Activated CD4-positive, alpha-beta T cell treated with anti-CD3 and anti-CD28 coated beads, Interleukin-2, amount 10 ng/mL, durations not matched to agents 24 days and 14 days (primary cell): ENCODE data around the gene TMEM132D. TPM values are rescaled to one million over a fixed set of nuclear protein-coding genes. Genes with fewer than 3 reads are reported as not detected.

Experiments
- DNase-seq: peaks from one replicate; pipeline ENCODE4 v3.0.0; 2022
- H3K27ac Mint-ChIP-seq: one replicate; pipeline ENCODE4 v1.8.0; 2022; ENCODE audit warnings: mild to moderate bottlenecking, mixed read lengths
- H3K27me3 Mint-ChIP-seq: one replicate; pipeline ENCODE4 v1.8.0; 2022; ENCODE audit warnings: mixed read lengths
- H3K36me3 Mint-ChIP-seq: one replicate; pipeline ENCODE4 v1.8.0; 2022; ENCODE audit warnings: low read depth, mild to moderate bottlenecking, mixed read lengths
- H3K4me1 Mint-ChIP-seq: one replicate; pipeline ENCODE4 v1.8.0; 2021; ENCODE audit warnings: mixed read lengths
- H3K4me3 Mint-ChIP-seq: one replicate; pipeline ENCODE4 v1.8.0; 2022; ENCODE audit warnings: mild to moderate bottlenecking, moderate library complexity, mixed read lengths
- H3K9me3 Mint-ChIP-seq: one replicate; pipeline ENCODE4 v1.8.0; 2021; ENCODE audit warnings: mixed read lengths
- intact Hi-C: fragments of 100-400 bp; cut with micrococcal nuclease; formaldehyde crosslinking; loops from one replicate; pipeline ENCODE4 v1.15.1; 2023
- total RNA-seq: library from RNA; stranded (reverse); gene quantifications from 2 replicates; pipeline ENCODE4 v1.2.3, GENCODE V29; 2022

TMEM132D gene
- total RNA-seq, 1 donor from 2014 or later = not detected

DNA sequence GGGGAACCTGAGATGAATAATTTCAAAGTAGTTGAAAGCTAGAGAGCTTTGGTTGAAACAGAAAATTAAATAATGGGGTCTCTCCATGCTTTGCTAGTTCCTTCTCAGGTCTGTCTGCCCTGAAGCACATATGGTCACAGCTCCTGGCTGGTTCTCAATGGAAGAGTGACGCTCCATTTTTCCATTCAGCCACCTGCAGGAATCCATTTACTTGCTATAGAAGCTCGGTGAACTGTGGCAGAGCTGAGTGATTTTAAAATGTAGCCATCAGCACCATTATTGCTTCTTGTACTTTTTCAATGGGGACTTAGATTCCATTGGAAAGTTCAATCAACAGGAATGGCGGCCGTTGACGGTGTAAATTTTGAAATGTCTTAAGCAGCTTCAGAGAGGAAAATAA lies 525.3 kb downstream of the TMEM132D start:
- no peaks in the 10 kb centered on the region for H3K27me3 Mint-ChIP-seq
- H3K36me3 Mint-ChIP-seq = no peaks in the 10 kb centered on the region
- peaks cover 15% of the 10 kb centered on the region for H3K9me3 Mint-ChIP-seq
- H3K27ac Mint-ChIP-seq = no peak overlapping the region
- DNase-seq = no peak
- no peak overlapping the region for H3K4me3 Mint-ChIP-seq
- intact Hi-C loops = no loop called here
- no peaks in the 10 kb centered on the region for H3K4me1 Mint-ChIP-seq

DNA sequence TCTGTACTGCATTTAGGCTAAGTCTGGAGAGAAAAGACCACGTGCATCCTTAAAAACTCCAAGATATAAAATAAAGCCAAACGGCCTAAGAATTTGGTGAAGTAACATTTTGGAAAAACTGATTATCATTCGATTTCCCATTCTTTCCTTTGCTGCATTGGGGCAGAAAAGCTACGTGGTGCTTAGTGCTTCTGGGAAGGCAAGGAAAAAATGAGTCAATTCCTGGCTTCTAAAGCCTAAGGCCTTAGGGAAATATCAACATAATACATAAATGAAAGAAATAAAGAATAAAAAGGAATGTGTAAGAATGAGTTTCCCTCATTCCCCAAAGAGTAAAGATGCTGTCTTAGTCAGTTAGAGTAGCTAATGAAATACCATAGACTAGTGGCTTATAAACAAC lies 530.1 kb downstream of the TMEM132D start:
- Mint-ChIP-seq H3K9me3 (peaks cover 10% of the 10 kb centered on the region), H3K36me3 (no peaks in the 10 kb centered on the region), H3K27me3 (no peaks in the 10 kb centered on the region), H3K4me3 (no peak overlapping the region), H3K27ac (no peak overlapping the region), H3K4me1 (no peaks in the 10 kb centered on the region)
- DNase-seq = no peak
- intact Hi-C loops = no loop called here

GRCh38 chr12:129372876-129373275 lies 530.9 kb downstream of the TMEM132D start:
- H3K27me3 Mint-ChIP-seq = no peaks in the 10 kb centered on the region
- H3K4me3 Mint-ChIP-seq = no peak overlapping the region
- no peak overlapping the region for H3K27ac Mint-ChIP-seq
- intact Hi-C loops = no loop called here
- no peaks in the 10 kb centered on the region for H3K4me1 Mint-ChIP-seq
- no peak for DNase-seq
- peaks cover 10% of the 10 kb centered on the region for H3K9me3 Mint-ChIP-seq
- no peaks in the 10 kb centered on the region for H3K36me3 Mint-ChIP-seq

DNA sequence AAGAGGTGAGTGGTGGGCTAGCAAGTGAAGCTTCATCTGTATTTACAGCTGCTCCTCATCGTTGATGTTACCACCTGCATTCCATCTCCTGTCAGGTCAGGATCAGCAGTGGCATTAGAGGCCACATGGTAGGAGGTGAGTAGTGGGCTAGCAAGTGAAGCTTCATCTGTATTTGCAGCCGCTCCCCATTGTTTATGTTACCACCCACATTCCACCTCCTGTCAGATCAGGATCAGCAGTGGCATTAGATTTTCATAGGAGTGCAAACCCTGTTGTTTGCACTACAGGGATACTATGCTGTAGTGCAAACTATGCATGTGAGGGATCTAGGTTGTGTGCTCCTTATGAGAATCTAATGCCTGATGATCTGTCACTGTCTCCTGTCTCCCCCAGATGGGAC lies 531.5 kb downstream of the TMEM132D start:
- H3K27me3 Mint-ChIP-seq = no peaks in the 10 kb centered on the region

GRCh38 chr12:129371268-129371667 lies 532.6 kb downstream of the TMEM132D start:
- peaks cover 13% of the 10 kb centered on the region for H3K9me3 Mint-ChIP-seq

More for the DNA sequence above, 531.5 kb downstream of the TMEM132D start:
- Mint-ChIP-seq H3K4me1 (no peaks in the 10 kb centered on the region), H3K9me3 (peaks cover 10% of the 10 kb centered on the region), H3K4me3 (no peak overlapping the region), H3K27ac (no peak overlapping the region), H3K36me3 (no peaks in the 10 kb centered on the region)
- no peak for DNase-seq
- intact Hi-C loops = no loop called here

GRCh38 chr12:129366656-129367055 lies 537.2 kb downstream of the TMEM132D start:
- Mint-ChIP-seq H3K27ac (no peak overlapping the region), H3K4me1 (no peaks in the 10 kb centered on the region), H3K9me3 (peaks cover 15% of the 10 kb centered on the region), H3K27me3 (no peaks in the 10 kb centered on the region), H3K36me3 (no peaks in the 10 kb centered on the region), H3K4me3 (no peak overlapping the region)
- intact Hi-C loops = no loop called here
- no peak for DNase-seq

More at GRCh38 chr12:129371268-129371667, 532.6 kb downstream of the TMEM132D start:
- intact Hi-C loops = no loop called here
- H3K4me1 Mint-ChIP-seq = no peaks in the 10 kb centered on the region
- DNase-seq = no peak
- H3K4me3 Mint-ChIP-seq = no peak overlapping the region
- no peaks in the 10 kb centered on the region for H3K36me3 Mint-ChIP-seq
- no peaks in the 10 kb centered on the region for H3K27me3 Mint-ChIP-seq
- H3K27ac Mint-ChIP-seq = no peak overlapping the region

DNA sequence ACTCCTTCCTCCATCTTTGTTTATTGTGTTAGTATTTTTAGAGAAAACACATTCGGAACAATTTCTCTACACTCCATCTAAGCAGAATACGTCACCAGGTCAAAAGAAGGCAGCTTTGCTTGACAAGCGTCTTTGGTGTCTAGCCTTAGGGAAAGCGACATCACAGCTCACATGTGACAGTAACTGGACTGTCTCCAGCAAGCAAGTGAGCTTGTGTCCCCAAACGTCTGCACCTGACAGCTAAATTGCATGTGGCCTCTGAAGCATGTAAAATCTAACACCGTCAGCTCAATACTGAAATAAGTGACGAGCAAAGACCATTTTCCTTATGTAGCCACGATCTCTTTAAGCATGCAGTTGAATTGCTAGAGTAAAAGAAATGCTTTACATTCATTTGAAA lies 540.8 kb downstream of the TMEM132D start:
- Mint-ChIP-seq H3K36me3 (no peaks in the 10 kb centered on the region), H3K9me3 (peaks cover 16% of the 10 kb centered on the region), H3K27ac (no peak overlapping the region), H3K4me1 (no peaks in the 10 kb centered on the region), H3K27me3 (no peaks in the 10 kb centered on the region), H3K4me3 (no peak overlapping the region)
- intact Hi-C loops = no loop called here
- DNase-seq = no peak

DNA sequence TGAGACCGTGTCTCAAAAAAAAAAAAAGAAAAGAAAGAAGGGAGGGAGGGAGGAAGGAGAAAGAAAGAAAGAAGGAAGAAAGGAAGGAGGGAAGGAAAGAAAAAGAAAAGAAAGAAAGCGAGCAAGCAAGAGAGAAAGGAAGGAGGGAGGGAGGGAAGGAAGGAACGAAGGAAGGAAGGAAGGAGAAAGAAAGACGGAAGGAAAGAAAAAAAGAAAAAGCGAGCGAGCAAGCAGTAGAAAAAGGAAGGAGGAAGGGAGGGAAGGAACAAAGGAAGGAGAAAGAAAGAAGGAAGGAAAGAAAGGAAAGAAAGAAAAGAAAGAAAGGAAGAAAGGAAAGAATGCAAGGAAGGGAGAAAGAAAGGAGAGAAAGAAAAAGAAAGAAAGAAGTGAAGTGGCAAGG lies 546.6 kb downstream of the TMEM132D start:
- DNase-seq = no peak
- Mint-ChIP-seq H3K4me3 (no peak overlapping the region), H3K4me1 (no peaks in the 10 kb centered on the region), H3K27ac (no peak overlapping the region), H3K36me3 (no peaks in the 10 kb centered on the region), H3K27me3 (no peaks in the 10 kb centered on the region), H3K9me3 (peaks cover 8% of the 10 kb centered on the region)
- intact Hi-C loops = no loop called here

DNA sequence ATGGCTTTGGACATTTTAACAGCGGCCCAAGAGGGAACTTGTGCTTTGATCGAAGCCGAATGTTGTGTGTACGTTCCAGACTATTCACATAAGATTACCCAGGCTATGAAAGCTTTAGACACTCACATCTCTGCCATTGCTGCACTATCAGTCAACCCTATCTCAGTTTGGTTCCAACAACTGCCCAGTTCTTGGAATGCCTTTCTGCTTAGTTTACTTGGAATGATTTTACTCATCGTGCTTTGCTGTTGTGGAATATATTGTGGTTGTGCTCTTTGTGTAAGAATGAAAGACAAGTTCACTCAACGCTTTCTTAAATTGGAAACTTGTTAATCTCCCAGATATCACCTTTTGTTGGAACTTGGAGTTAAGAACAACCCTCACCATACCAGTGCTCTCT lies 552.3 kb downstream of the TMEM132D start:
- no peak for DNase-seq
- Mint-ChIP-seq H3K9me3 (peaks cover 23% of the 10 kb centered on the region), H3K27me3 (no peaks in the 10 kb centered on the region), H3K4me1 (no peaks in the 10 kb centered on the region), H3K36me3 (no peaks in the 10 kb centered on the region), H3K27ac (no peak overlapping the region), H3K4me3 (no peak overlapping the region)
- intact Hi-C loops = no loop called here

- Mint-ChIP-seq H3K27me3 (no peaks in the 10 kb centered on the region), H3K36me3 (no peaks in the 10 kb centered on the region), H3K4me1 (no peaks in the 10 kb centered on the region), H3K4me3 (no peak overlapping the region), H3K9me3 (peaks cover 6% of the 10 kb centered on the region), H3K27ac (no peak overlapping the region)
- intact Hi-C loops = no loop called here
- DNase-seq = no peak
These were observed 564.5 kb downstream of the TMEM132D start for GRCh38 chr12:129339336-129339735.

GRCh38 chr12:129337413-129337812 lies 566.4 kb downstream of the TMEM132D start:
- Mint-ChIP-seq H3K4me1 (no peaks in the 10 kb centered on the region), H3K27me3 (no peaks in the 10 kb centered on the region), H3K27ac (no peak overlapping the region), H3K9me3 (peaks cover 6% of the 10 kb centered on the region), H3K36me3 (no peaks in the 10 kb centered on the region), H3K4me3 (no peak overlapping the region)
- no peak for DNase-seq
- intact Hi-C loops = no loop called here

GRCh38 chr12:129335773-129336172 lies 568.1 kb downstream of the TMEM132D start:
- H3K4me1 Mint-ChIP-seq = no peaks in the 10 kb centered on the region
- H3K27ac Mint-ChIP-seq = no peak overlapping the region
- no peaks in the 10 kb centered on the region for H3K36me3 Mint-ChIP-seq
- intact Hi-C loops = no loop called here
- H3K9me3 Mint-ChIP-seq = peaks cover 8% of the 10 kb centered on the region
- DNase-seq = no peak
- H3K4me3 Mint-ChIP-seq = no peak overlapping the region
- H3K27me3 Mint-ChIP-seq = no peaks in the 10 kb centered on the region

- H3K4me3 Mint-ChIP-seq = no peak overlapping the region
- no peak overlapping the region for H3K27ac Mint-ChIP-seq
- H3K9me3 Mint-ChIP-seq = peaks cover 12% of the 10 kb centered on the region
- DNase-seq = no peak
- H3K36me3 Mint-ChIP-seq = no peaks in the 10 kb centered on the region
- H3K4me1 Mint-ChIP-seq = no peaks in the 10 kb centered on the region
- H3K27me3 Mint-ChIP-seq = no peaks in the 10 kb centered on the region
- intact Hi-C loops = no loop called here
These were observed 571.5 kb downstream of the TMEM132D start for GRCh38 chr12:129332286-129332685.

DNA sequence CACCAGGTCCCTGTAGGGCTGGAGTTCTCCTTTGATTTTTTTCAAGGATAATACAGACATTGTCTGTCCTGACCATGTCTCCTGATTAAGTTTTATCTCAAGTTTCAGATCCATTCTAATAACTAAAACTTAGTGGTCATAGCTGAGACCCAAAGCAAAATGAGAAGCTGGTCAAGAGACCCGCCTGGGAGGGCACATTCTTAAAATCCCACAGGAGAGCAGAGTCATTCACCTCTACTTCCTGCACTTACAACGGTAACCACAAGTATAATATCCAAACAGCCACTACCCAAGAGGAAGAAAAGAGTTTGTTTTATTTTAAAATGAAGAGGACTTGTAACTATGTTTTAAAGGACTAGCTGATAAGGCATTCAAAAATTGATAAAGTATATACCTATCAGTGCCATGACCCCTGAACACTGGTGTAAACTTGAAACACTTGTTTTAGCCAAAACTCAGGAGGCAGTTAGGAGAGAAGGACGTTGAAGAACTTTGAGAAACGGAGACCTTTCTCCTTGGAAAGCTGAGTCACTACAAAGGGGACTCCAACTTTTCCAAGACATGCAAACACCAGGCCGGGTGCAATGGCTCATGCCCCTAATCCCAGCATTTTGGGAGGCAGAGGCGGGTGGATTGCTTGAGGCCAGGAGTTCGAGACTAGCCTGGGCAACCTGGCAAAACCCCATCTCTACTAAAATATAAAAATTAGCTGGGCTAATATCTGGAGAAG lies 572.3 kb downstream of the TMEM132D start:
- Mint-ChIP-seq H3K36me3 (no peaks in the 10 kb centered on the region), H3K4me1 (no peaks in the 10 kb centered on the region), H3K27ac (no peak overlapping the region), H3K27me3 (no peaks in the 10 kb centered on the region), H3K4me3 (no peak overlapping the region), H3K9me3 (peaks cover 10% of the 10 kb centered on the region)
- intact Hi-C loops = no loop called here
- DNase-seq = no peak

- Mint-ChIP-seq H3K27ac (no peak overlapping the region), H3K4me1 (no peaks in the 10 kb centered on the region), H3K9me3 (peaks cover 9% of the 10 kb centered on the region), H3K4me3 (no peak overlapping the region), H3K36me3 (no peaks in the 10 kb centered on the region), H3K27me3 (no peaks in the 10 kb centered on the region)
- intact Hi-C loops = no loop called here
- DNase-seq = no peak
These were observed 575.6 kb downstream of the TMEM132D start for GRCh38 chr12:129328235-129328634.
